Endothelial cell of hepatic sinusoid (primary cell): Measurements from ENCODE around the gene XPNPEP2.

Experiments used
- in situ Hi-C: cut with HindIII; loops from 2 replicates; pipeline ENCODE4 v1.10.0; 2017; ENCODE audit warnings: low sequenced_read_pairs

Gene XPNPEP2, protein sequence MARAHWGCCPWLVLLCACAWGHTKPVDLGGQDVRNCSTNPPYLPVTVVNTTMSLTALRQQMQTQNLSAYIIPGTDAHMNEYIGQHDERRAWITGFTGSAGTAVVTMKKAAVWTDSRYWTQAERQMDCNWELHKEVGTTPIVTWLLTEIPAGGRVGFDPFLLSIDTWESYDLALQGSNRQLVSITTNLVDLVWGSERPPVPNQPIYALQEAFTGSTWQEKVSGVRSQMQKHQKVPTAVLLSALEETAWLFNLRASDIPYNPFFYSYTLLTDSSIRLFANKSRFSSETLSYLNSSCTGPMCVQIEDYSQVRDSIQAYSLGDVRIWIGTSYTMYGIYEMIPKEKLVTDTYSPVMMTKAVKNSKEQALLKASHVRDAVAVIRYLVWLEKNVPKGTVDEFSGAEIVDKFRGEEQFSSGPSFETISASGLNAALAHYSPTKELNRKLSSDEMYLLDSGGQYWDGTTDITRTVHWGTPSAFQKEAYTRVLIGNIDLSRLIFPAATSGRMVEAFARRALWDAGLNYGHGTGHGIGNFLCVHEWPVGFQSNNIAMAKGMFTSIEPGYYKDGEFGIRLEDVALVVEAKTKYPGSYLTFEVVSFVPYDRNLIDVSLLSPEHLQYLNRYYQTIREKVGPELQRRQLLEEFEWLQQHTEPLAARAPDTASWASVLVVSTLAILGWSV

DNA sequence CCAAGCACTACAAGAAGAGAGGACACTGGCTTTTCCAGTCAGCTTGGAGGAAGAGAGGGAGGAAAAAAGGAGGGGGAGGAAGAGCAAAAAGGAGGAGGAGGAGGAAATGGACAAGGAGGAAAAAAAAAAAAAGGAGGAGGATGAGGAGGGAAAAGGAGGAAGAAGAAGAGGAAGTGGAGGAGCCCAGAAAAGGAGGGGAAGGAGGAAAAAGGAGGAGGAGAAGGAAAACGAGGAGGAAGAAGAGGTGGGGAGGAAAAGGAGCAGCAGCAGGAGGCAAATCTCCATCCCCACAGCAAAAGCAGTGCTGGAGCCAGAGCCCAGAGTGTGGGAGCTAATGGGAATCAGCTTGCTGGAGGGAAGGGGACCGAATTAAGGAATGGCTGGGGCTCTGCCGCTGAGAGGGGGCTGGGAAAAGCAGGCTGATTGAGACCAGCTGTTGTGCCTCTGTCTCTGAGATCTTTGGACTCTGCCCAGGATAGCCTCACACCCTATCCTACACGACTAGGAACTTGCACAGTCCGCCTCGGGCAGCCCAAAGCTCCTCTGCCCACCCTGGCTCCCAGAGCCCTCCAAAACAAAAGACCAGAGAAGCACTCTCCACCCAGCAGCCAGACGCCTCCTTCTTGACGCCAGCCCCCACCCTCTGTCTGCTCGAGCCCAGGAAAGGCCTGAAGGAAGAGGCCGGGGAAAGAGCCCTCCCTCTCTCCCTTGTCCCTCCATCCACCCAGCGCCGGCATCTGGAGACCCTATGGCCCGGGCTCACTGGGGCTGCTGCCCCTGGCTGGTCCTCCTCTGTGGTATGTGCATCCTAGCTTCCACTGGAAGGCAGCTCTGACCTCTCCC is at the start of gene XPNPEP2:
TSS of gene XPNPEP2 (plus strand) at position 514 of the 843 bp plus-strand sequence. CDS start at position 749, 235 bp downstream.
- in situ Hi-C loops, result no loop called here

DNA sequence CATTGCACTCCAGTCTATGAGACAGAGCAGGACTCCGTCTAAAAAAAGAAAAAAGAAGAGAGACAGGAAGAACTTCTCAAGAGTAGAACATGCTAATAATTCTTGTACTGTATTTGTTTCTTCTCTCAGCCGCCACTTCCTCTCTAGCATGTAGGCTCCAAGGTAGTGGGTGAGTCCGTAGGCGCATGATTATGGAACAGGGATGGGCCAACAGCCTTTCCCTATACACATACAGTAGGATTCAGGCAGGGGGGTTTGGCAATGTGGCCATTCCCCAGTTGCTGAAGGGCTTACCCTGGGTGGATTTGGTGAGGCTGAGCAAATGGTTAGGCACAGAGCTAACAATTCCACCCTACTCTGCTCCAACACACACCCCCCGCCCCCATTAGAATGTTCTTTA is 49.0 kb upstream of the XPNPEP2 start:
- in situ Hi-C loops, result no loop called here

DNA sequence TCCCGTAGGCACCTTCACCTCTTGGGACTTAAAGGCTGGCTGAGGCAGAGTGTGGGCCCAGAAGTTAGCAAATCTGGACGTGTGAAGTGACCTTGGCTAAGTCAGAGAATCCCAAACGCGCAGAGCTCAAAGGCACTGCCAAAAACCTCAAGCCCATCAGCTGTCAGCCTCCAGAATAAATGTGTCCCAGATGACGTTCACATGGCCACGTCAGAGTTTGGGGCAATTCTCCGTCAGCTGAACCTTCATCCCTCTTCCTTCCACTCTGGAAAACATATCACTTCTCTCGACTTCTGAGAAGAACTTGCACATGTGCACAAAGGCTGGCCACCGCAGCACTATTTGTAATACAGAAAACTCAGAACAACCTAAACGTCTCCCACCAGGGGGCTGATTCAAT is 48.3 kb upstream of the XPNPEP2 start:
- in situ Hi-C loops, result no loop called here

DNA sequence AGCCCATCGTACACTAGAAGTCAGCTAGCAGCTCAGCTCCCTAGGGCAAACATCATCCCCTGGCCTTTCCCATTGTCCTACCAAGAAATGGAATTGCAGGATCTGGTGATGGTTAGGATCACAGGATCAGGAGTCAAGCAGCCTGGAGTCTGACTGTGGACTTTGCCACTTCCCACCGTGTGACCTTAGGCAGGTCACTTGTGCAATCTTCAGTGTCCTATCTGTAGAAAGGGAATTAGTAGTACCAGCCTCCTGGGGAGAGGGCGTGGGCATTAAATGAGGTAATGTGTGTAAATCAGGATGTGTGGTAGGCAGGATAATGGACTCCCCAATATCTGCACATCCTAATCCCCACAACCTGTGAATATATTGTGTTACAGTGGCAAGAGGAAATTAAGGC is 45.4 kb upstream of the XPNPEP2 start:
- in situ Hi-C loops, result no loop called here

DNA sequence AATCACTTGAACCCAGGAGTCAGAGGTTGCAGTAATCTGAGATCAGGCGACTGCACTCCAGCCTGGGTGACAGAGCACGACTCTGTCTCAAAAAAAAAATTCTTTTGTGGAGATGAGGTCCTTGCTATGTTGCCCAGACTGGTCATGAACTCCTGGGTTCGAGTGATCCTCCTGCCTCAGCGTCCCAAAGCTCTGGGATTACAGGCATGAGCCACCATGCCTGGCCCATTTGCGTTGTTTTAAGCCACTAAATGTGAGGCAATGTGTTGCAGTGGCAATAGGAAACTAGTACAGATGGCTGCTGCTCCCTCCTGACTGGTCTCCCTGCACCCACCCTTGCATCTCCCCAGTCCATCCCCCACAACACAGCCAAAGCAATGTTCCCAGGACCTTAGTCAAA is 44.0 kb upstream of the XPNPEP2 start:
- in situ Hi-C loops, result no loop called here

DNA sequence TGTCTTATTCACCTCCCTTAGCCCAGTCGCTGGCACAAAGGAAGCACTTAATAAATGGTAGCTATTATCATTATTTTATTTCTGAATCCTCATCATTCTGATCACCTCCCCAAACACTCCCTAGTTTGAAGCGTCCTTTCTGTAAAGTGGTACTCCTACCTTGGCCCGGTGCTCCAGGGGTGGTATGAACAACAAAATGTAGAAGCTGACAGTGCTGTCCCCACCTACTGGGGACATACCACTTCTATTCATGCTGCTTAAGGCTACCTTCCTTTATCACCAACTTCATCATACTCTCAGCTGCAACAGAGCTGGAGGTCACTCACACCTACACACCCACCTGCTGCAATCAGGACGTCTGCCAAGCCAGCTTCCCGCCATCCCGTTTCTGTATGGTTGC is 43.2 kb upstream of the XPNPEP2 start:
- in situ Hi-C loops, result no loop called here

DNA sequence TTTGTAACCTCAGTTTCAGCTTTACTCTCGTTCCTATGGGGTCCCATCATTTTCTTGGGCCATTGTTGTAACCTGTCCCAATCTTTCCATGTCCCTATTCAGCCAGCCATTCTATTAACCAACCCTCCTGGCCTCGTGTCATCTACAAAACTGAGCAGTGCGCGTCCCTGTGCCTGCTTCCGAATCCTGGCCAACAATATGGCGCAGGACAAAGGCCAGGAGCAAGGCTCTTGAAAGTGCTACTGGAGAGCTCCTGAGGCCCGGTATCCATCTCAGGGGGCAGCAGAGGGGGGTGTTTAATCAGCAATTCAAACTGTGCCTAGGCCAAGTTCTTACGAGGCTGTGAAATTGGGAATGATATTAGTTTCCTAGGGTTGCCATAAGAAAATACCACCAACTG is 42.8 kb upstream of the XPNPEP2 start:
- in situ Hi-C loops, result no loop called here

DNA sequence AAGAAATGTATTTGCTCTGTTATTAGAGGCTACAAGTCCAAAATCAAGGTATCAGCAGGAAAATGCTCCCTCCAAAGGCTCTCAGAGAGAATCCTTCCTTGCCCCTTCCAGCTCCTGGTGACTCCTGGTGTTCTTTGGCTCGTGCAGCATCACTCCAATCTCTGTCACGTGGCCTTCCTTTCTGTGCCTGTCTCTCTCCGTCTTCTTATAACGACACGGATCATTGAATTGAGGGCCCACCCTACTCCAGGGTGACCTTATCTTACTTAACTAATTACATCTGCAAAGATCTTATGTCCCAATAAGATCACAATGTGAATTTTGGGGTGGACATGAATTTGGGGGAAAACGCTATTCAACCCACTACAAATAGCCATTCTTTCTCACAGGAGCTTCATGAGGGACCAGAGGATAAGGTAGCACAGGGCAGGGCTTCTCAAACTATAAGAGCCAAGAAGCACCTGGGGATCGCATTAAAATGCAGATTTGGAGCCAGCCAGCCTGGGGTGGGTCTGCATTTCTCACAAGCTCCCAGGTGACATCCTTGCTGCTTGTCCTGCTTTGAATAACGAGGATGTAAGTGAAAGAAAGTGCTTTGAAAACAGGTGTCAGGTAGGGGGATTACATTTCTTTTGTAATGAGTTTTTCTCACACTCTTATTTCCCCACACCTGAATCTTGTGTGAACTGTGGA is 42.2 kb upstream of the XPNPEP2 start:
- in situ Hi-C loops, result no loop called here

DNA sequence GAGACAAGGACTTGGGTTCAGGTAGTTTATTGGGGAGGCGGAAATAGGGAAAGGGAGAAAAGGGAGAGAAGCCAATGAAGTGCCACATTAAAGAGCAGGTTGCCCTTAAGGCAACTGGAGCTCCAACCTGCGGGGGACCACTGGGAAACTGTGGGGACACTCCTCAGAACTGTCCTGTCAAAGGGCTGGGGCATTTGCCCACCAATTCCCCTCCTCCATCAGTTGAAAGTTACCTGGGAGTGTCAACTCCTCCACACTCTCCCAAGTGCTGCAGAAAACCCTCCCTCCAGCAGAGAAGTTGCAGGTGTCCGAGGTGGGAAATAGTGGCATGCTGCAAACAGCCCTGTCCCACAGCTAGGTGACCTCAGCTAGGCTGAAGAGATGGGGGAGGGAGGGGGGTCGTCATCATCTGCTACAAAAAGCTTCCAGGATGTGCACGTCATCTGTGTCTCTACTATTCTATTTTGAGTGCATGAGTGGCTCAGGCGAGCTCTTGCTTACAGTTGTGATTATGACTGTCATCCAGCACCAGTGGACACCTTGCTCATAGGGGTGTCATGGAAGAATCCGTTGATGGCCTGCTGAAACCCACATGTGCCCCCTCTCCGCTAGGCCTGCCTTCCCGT is 41.5 kb upstream of the XPNPEP2 start:
- in situ Hi-C loops, result no loop called here

DNA sequence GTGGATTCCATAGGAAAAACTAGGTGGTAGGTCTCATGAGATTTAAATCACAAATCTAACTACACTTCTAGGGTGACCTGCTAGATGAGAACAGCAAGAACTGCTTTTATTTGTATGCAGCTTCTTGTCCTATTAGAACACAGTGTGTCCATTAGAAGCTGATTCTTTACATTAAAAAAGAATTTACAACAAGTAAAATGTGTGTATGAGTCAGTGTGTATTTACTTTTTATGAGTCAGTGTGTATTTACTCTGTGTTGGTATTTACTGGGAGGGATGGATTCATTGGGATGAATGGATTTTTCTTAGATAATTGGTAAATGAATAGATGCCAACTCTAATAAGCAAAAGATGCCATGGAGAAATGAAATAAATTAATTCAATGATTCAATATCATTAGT is 40.6 kb upstream of the XPNPEP2 start:
- in situ Hi-C loops, result no loop called here

DNA sequence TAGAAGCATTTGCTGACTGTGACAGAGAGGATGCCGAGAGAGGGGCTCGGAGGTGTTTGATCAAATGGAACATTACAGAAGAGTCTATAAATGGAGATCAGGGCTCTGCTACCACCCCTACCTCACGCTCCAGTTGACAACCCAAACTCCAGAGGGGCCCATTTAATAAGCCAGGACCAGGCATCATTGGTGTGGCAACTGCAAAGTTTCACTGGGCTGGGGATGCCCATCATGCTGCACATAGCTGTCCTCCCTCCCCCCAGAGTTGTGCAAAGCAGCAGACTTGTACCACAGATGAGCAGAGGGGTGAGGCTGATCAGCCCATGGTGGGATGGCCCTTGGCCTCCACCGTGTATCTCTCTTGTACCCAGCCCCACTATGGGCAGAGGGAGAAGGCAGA is 38.2 kb upstream of the XPNPEP2 start:
- in situ Hi-C loops, result no loop called here

DNA sequence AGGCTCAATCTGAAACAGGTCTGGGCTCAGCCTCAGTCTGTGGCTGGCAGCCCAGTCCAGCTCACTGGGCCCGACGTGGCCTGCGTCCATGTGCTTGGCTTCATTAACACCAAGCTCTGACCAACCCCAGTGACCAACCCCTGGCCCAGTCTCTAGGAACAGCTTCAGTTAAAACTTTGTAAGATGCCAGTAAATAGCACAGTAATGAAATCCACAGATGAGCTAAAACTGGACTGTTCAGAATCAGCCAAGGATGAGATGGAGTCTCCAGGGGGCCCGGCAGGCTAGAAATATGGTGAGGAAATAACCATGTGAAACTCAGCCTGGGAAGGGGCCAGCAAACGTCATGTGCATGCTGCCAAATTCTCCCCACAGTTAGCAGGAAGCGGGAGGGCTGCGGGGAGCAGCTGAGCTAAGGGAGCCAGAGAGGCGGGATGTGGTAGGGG is 37.1 kb upstream of the XPNPEP2 start:
- in situ Hi-C loops, result no loop called here

DNA sequence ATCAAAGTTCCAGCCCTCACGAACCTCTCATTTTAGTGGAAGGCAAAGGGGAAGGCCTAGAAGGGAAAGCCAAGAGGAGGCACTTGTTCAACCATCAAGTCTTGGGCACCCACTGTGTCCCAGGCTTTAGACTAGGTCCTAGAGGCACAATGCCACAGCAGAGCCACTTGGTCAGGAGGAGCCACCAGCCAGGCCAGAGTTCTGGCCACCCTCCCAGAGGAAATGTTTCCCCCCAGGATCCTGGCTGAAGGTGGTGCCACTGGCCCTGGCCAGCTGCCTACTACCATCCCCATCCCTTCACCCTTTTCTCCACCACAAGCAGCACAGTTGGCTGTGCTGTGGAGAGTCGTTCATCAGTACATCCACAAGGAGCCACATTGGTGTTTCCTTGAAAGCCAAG is 34.3 kb upstream of the XPNPEP2 start:
- in situ Hi-C loops, result no loop called here

DNA sequence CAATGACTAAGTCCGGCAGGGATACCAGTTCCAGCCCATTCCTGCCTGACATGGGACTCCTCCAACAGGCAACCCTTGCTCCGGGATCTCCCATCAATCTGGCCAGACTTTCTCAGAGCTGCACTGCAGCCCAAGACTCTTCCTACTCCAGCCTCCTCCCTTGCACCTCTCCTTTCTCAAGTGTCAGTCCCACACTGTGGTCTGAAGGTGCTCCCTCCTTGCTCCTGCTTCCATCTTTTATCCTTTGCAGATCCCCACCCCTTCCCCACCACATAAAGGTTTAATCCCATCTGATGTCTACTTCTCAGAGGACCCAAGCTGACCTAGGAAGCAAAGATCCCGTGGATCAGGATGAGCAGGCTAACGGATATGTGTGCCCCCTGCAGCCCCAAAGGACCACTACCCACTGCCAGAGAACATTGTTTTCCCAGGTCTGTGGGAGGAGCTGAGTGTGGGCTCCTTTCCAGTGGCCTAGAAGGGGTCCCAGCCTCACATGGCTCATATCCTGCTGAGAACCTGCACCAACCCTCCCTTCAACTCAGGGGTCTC is 33.3 kb upstream of the XPNPEP2 start:
- in situ Hi-C loops, result no loop called here

DNA sequence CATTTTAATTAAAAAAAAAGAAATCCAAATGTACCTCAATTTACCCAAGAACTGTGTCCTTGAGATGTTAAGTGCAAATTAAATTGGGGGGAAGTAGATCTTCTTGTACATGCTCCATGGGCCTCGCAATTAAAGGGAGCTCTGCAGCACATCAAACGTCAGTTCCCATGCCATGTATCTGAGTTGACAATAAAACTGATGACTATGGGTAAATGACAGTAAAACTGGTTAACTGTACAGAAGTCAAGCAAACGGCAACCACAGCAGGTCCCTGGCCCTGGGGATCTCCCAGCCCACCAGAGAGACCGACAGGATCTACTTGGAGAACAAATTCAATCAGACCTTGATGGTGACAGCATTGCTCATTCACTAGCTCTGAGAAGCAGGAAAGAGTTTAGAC is 32.8 kb upstream of the XPNPEP2 start:
- in situ Hi-C loops, result no loop called here

DNA sequence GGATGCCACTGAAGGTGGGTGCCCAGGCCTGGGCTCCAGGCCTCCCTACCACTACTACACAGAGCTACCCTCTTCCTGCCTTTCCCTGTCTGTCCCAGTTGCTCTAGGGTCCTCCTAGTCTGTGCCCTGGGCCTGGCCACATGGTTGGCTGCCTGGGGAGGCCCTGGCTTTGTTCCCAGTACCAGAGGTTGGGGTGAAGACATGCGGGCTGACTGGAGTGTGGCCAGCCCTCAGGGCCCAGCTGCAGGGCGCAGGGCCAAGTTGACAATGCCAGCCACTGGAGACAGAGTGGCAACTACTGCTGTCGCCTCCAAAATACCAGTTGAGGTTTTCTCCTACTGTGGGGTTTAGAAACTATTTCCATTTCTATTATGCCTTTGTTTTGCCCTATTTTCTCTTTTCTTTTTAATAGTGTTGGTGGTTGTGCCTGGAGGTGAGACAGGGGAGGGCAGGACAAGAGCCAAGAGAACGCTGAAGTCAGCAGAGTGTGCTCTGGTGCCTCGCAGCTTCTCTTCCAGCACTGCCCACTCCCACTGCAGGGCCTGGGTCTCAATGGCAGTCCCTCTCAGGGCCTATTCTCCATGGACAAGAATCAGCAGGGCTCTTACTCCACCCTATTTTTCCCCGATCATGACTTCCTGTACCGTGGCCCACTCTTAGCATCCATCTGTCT is 32.2 kb upstream of the XPNPEP2 start:
- in situ Hi-C loops, result no loop called here

DNA sequence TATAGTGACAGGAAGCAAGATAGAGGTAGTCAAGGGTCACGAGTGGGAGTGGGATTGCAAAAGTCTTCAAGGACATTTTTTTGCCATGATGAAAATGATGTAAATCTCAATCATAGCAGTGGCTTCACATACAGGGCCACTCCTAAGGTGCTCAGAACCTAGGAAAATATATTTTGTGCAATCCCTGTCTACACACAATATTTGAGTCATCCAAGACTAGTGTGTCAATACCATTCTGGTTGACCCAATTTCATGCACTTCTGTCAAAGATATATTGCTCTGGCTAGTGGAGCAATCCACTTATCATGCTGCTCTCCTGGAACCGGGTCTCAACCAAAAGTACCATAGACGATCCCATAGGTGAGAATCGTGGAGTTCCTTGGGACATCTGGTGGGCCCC is 24.2 kb upstream of the XPNPEP2 start:
- in situ Hi-C loops, result no loop called here

DNA sequence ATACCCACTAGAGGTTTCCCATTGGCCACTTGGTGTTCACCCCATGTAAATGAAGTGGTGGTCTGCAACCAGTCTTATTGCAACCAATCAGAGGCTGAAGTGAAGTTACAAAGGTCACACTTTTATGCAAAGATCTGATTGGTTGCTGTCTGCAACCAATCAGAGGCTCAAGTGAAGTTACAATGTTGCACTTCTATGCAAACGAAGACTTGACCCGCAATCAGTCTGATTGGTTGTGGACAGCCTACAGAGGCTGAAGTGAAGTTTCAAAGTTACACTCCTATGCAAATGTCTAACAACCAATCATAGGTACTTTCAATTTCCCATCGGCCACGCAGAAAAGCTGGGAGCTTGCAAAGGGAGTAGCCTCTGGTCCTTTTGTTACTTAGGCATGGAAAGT is 22.3 kb upstream of the XPNPEP2 start:
- in situ Hi-C loops, result loop anchor here (5.0 kb wide), 1 partner anchor 104 kb away; no protein-coding TSS in a partner anchor

DNA sequence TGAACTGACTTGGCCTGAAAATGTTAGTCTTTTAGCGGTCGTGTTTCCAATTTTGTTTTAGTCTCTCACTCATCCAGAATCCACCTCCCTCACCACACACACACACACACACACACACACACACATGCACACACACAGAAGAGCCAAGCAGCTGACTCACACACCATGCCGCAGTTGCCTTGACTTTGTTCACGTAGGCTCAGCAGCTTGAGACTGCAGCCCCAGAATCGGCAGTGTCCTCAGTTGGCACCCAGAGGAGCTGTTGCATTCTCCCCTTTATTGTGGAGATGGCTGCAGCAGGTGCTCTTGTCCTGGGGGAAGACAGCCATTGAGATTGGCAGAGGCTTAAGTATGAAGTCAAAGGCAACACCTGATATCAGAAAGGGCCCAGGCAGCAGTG is 20.9 kb upstream of the XPNPEP2 start:
- in situ Hi-C loops, result loop anchor here (5.0 kb wide), 1 partner anchor 106 kb away; no protein-coding TSS in a partner anchor
